BLaER1 (cell line): Measurements from ENCODE around the gene YWHAG.
"Not testable (repeated sequence)": the region's sequence is repeated elsewhere in the genome, so short reads cannot be mapped to it uniquely, and the experiment has no call there.

Experiments used
- H3K27ac ChIP-seq: shearing (Covaris generic); formaldehyde crosslinking; 2 replicates; pipeline ENCODE4 v1.8.1; 2022
- H3K27me3 ChIP-seq: shearing (Covaris generic); formaldehyde crosslinking; 2 replicates; pipeline ENCODE4 v1.8.1; 2022
- H3K36me3 ChIP-seq: shearing (Covaris generic); formaldehyde crosslinking; 2 replicates; pipeline ENCODE4 v1.8.1; 2022
- H3K4me1 ChIP-seq: shearing (Covaris generic); formaldehyde crosslinking; 2 replicates; pipeline ENCODE4 v1.8.1; 2022
- H3K4me2 ChIP-seq: shearing (Covaris generic); formaldehyde crosslinking; 2 replicates; pipeline ENCODE4 v1.8.1; 2022
- H3K4me3 ChIP-seq: shearing (Covaris generic); formaldehyde crosslinking; 2 replicates; pipeline ENCODE4 v1.8.1; 2022
- H3K9ac ChIP-seq: shearing (Covaris generic); formaldehyde crosslinking; 2 replicates; pipeline ENCODE4 v1.8.1; 2022
- H3K9me3 ChIP-seq: shearing (Covaris generic); formaldehyde crosslinking; 2 replicates; pipeline ENCODE4 v1.8.1; 2022
- H4K20me1 ChIP-seq: shearing (Covaris generic); formaldehyde crosslinking; 2 replicates; pipeline ENCODE4 v1.8.1; 2022
- Cebpa-rat ChIP-seq: shearing (Covaris generic); IDR thresholded peaks from 2 replicates; pipeline ENCODE4 v1.8.1; 2022

YWHAG gene

GRCh38 chr7:76395965-76396726, 37.4 kb upstream of the YWHAG start:
- Histone ChIP-seq H3K4me2 (no peak overlapping the region), H3K27ac (no peak overlapping the region)

GRCh38 chr7:76395605-76395964, 36.8 kb upstream of the YWHAG start:
- H3K4me3 ChIP-seq, H3K4me2 ChIP-seq, H3K36me3 ChIP-seq, H3K9me3 ChIP-seq, H4K20me1 ChIP-seq, H3K27me3 ChIP-seq, H3K27ac ChIP-seq: not testable (repeated sequence)
- H3K4me1 ChIP-seq: peaks cover 44% of the 10 kb centered on the region
- 0 out of 2 replicates have a peak overlapping the region, but pooled peaks have one; percentile 24 for H3K9ac ChIP-seq

More at GRCh38 chr7:76395965-76396726, 37.4 kb upstream of the YWHAG start:
- Histone ChIP-seq H3K4me1 (peaks cover 44% of the 10 kb centered on the region), H3K36me3 (no peaks in the 10 kb centered on the region), H3K27me3 (no peaks in the 10 kb centered on the region), H4K20me1 (no peaks in the 10 kb centered on the region), H3K9me3 (no peaks in the 10 kb centered on the region), H3K4me3 (no peak overlapping the region), H3K9ac (0 out of 2 replicates have a peak overlapping the region, but pooled peaks have one; percentile 24)
- TF ChIP-seq Cebpa-rat: no peak

GRCh38 chr7:76394957-76395356, 36.2 kb upstream of the YWHAG start:
- TF ChIP-seq Cebpa-rat: no peak
- Histone ChIP-seq H3K27ac (no peak overlapping the region), H4K20me1 (no peaks in the 10 kb centered on the region), H3K9ac (no peak overlapping the region), H3K36me3 (no peaks in the 10 kb centered on the region), H3K4me2 (no peak overlapping the region), H3K4me3 (no peak overlapping the region), H3K9me3 (no peaks in the 10 kb centered on the region), H3K27me3 (no peaks in the 10 kb centered on the region), H3K4me1 (peaks cover 47% of the 10 kb centered on the region)

- Histone ChIP-seq H3K27ac (peak overlapping the region; percentile 83), H3K4me1 (peaks cover 63% of the 10 kb centered on the region), H3K9me3 (no peaks in the 10 kb centered on the region), H3K36me3 (no peaks in the 10 kb centered on the region), H3K9ac (peak overlapping the region; percentile 84), H3K27me3 (no peaks in the 10 kb centered on the region), H4K20me1 (no peaks in the 10 kb centered on the region), H3K4me3 (peak overlapping the region; percentile 83), H3K4me2 (peak overlapping the region; percentile 97)
- TF ChIP-seq Cebpa-rat: no peak
Measured at GRCh38 chr7:76393116-76394031, 34.6 kb upstream of the YWHAG start.

GRCh38 chr7:76392531-76393115, 33.8 kb upstream of the YWHAG start:
- Histone ChIP-seq H3K4me1 (peaks cover 64% of the 10 kb centered on the region), H3K4me3 (peak overlapping the region; percentile 83), H3K36me3 (no peaks in the 10 kb centered on the region), H4K20me1 (no peaks in the 10 kb centered on the region), H3K9ac (peak overlapping the region; percentile 34; the same call in 1 of the 2 replicates), H3K4me2 (peak overlapping the region; percentile 97), H3K27me3 (no peaks in the 10 kb centered on the region), H3K27ac (peak overlapping the region; percentile 83), H3K9me3 (no peaks in the 10 kb centered on the region)
- TF ChIP-seq Cebpa-rat: no peak

- Histone ChIP-seq H3K9me3 (no peaks in the 10 kb centered on the region), H3K4me3 (no peak overlapping the region), H3K9ac (no peak overlapping the region), H3K4me2 (no peak overlapping the region; the same call in 1 of the 2 replicates), H3K36me3 (no peaks in the 10 kb centered on the region), H3K27me3 (no peaks in the 10 kb centered on the region), H3K27ac (peak overlapping the region; percentile 77; the same call in 1 of the 2 replicates), H4K20me1 (no peaks in the 10 kb centered on the region), H3K4me1 (peaks cover 46% of the 10 kb centered on the region)
- no peak for TF ChIP-seq Cebpa-rat
Measured at GRCh38 chr7:76390092-76390491, 31.3 kb upstream of the YWHAG start.

GRCh38 chr7:76387789-76388188, 29.0 kb upstream of the YWHAG start:
- peaks cover 37% of the 10 kb centered on the region for H3K4me1 ChIP-seq
- H3K4me3 ChIP-seq, H3K4me2 ChIP-seq, H4K20me1 ChIP-seq, H3K36me3 ChIP-seq, H3K9me3 ChIP-seq, H3K9ac ChIP-seq, H3K27ac ChIP-seq, H3K27me3 ChIP-seq: not testable (repeated sequence)

- Histone ChIP-seq H3K9me3 (no peaks in the 10 kb centered on the region), H3K4me3 (no peak overlapping the region), H3K27me3 (no peaks in the 10 kb centered on the region), H3K4me2 (no peak overlapping the region), H3K36me3 (no peaks in the 10 kb centered on the region), H3K9ac (no peak overlapping the region), H3K27ac (no peak overlapping the region), H3K4me1 (peaks cover 27% of the 10 kb centered on the region), H4K20me1 (no peaks in the 10 kb centered on the region)
- no peak for TF ChIP-seq Cebpa-rat
Measured at GRCh38 chr7:76386691-76387260, 28.0 kb upstream of the YWHAG start.

GRCh38 chr7:76383089-76383944, 24.5 kb upstream of the YWHAG start:
- Histone ChIP-seq H3K36me3 (no peaks in the 10 kb centered on the region), H3K27me3 (no peaks in the 10 kb centered on the region), H4K20me1 (no peaks in the 10 kb centered on the region), H3K9me3 (no peaks in the 10 kb centered on the region), H3K4me2 (no peak overlapping the region), H3K9ac (no peak overlapping the region), H3K4me3 (no peak overlapping the region), H3K27ac (no peak overlapping the region), H3K4me1 (peaks cover 24% of the 10 kb centered on the region)
- no peak for TF ChIP-seq Cebpa-rat
